Activated CD4-positive, alpha-beta T cell treated with anti-CD3 and anti-CD28 coated beads, Interleukin-2, amount 10 ng/mL, durations not matched to agents 24 days and 14 days (primary cell): ENCODE measurements around the gene TMEM150C. TPM values are rescaled to one million over a fixed set of nuclear protein-coding genes. Genes with fewer than 3 reads are reported as not detected.

Source experiments
- total RNA-seq: library from RNA; stranded (reverse); gene quantifications from 2 replicates; pipeline ENCODE4 v1.2.3, GENCODE V29; 2022

Gene TMEM150C
- total RNA-seq, 1 donor from 2014 or later: not detected

Other genes starting within 250 kb of the TMEM150C start
- 481 and 492 TPM in 2 replicates for gene HNRNPD, start 188.0 kb downstream of the TMEM150C start, total RNA-seq
- 488 and 490 TPM in 2 replicates for gene HNRNPDL, start 131.5 kb downstream of the TMEM150C start, total RNA-seq
- 68.0 and 73.0 TPM in 2 replicates for gene ENOPH1, start 131.4 kb downstream of the TMEM150C start, total RNA-seq
- 0.63 and 0.95 TPM in 2 replicates for gene SCD5, start 236.8 kb upstream of the TMEM150C start, total RNA-seq